HT-29 (cell line): ENCODE measurements around the gene FN1. TPM values are rescaled to one million over a fixed set of nuclear protein-coding genes. Genes with fewer than 3 reads are reported as not detected.

Experiments
- DNase-seq: peaks from one replicate; pipeline ENCODE4 v3.0.0-alpha.2; 2015; ENCODE audit warnings: low spot score
- total RNA-seq: library from RNA; depleted of rRNA; stranded (reverse); fragments of >200 nt; shearing (Covaris generic); gene quantifications from 2 replicates; pipeline ENCODE4 v1.2.3, GENCODE V29; 2014

FN1 gene
- total RNA-seq, 1 experiment from 2014 or later: 0.03 TPM

DNA sequence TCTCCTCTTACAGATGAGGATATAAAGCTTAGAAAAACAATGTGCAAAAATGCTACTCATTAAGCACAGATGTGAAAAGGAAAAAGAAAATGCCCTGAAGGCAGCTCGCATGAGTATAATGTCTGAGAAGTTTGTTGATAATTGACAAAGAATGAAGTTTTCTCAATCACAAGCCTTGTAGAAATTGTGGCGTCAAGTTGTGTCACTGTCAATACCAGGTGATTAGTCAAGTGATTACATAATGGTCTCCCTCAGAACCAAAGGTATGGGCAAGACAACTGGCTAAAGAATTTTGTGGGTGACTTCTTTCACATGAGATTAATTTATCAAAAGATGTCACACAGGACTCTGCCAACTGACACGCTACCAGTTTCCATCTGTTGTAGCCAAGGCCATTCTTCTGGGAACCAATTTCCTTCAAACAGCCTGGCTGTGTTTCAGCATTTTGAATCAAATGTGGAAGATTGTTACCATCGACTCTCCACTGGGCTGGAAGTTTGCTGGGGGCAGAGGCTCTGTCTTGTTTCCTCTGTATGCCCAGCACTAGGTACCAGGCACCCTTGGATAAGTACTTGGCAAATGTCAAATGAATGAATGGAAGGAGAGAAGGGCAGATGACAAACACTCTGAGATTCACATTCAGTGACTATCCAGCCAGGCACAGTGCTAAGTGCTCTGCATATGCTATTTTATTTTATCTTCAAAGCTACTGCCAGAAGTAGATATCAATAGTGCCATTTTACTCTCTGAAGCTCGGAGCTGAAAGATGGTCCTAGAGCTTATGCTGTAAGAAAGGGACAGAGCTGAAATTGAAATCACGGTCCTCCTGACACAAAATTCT, 5.9 kb upstream of the FN1 start:
- no peak for DNase-seq

DNA sequence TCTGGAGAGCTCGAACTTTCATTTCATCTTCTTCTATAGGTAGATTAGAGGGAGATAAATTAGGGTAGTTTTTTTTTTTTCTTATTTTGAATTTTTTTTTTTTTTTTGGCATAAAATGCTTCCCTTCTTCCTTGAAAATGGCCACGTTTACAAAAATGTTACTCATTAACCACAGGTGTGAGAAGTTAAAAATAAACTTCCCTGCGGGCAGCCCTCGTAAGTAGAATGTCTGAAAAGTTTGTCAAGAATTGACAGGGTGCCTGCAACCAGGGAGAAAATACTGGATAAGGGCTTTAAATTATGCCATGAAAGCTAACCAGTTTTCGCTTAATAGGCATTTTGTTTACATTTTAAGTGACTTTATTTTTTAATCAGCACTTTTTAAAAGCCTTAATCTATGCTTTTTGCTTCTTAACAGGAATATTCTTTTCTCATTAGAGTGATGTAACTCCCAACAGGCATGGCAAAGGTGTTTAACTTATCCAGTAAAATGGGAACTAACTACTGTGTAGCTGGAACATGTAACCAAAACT, 4.2 kb upstream of the FN1 start:
- no peak for DNase-seq

DNA sequence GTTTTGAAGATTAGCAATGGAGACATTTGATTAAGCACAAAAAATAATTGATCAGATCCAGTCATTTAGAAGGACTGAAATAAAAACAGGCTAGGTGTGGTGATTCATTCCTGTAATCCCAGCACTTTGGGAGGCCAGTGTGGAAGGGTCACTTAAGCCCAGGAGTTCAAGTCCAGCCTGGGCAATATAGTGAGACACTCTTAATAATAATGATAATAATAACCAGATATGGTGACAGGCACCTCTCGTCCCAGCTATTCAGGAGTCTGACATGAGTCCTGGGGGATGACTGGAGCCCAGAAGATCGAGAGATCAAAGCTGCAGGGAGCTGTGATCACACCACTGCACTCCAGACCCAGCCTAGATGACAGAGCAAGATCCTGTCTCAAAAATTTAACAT, 3.5 kb upstream of the FN1 start:
- DNase-seq: no peak

DNA sequence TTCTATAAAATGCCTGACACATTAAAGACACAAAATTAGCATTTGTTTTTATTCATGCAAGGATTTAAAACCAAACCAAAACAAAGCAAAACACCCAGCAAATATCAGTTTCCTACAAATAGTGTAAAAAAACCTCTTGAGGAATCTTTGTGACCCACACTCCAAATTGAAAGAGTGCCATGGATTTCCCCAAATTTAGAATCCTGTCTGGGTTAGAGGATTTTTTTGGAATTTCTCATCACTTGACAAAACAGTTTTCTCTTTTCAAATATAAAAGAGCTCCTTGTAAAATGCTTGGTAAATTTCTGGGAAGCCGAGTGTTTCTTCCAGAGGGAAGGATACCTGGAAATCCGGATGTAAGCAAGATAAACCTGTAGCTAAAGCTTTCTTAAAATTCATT, 1.7 kb upstream of the FN1 start:
- no peak for DNase-seq

DNA sequence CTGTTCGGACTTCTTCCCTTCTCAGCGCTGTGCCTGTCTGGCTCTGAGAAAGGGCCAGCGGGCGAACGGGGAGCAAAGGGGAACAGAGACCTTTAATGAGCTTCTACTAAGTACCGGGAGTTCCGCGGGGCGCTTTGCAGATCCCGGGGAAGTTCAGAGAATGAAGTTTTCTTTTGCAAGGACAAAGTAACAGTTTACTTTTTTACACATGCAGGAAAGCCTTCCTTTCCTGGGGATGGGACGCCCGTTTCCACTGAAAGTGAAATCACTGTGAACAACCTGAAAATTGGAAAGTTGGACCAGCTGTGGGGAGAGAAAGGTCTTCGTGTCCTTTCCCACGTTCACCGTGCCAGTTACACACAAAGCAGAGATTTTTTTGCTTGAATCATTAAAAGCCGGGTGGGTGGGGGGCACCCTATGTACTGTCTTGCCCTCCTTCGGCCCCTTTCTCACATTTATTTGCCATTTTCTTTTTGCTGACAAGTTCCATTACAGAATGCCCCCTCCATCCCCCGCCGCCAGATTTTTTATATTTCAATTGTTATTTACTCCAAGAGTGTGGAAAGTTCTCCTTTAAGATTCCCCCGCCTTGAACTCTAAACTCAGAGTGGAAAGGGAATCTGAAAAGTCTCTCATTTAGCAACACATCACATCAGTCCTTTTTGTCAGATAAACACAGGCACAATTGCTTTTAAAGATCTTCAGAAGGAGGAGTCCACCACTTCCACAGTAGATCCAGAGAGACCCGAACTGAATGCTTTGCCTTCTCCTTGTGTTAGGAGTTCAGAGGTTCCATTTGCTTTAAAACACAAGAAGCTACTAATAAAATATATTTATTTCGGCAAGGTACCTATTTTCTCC, 1.1 kb upstream of the FN1 start:
- DNase-seq: no peak

DNA sequence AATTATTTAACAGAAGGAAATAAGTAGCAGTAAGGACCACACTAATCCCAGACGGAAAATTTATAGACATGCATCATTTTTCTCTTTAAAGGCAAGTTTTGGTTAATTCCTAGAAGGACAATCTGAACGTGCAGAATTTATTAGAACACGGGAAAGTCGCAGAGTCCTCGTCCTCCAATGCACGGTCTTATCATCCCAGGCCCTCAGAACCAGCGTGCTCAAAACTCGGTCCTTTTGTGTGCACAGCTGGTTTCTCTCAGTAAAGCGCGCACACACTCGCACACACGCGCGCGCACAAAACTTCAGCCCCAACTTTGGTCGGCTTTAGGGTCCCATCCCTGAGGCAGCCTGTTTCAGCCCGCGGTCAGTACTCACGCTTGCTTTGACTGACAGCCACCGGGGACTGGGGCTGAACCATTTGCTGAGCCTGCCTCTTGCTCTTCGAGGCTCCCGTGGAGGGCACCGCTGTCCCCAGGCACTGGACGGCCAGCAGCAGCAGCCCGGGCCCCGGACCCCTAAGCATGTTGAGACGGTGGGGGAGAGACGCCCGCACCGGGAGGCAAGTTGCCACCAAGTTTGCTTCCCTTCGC, 493 bp downstream of the FN1 start:
- no peak for DNase-seq

DNA sequence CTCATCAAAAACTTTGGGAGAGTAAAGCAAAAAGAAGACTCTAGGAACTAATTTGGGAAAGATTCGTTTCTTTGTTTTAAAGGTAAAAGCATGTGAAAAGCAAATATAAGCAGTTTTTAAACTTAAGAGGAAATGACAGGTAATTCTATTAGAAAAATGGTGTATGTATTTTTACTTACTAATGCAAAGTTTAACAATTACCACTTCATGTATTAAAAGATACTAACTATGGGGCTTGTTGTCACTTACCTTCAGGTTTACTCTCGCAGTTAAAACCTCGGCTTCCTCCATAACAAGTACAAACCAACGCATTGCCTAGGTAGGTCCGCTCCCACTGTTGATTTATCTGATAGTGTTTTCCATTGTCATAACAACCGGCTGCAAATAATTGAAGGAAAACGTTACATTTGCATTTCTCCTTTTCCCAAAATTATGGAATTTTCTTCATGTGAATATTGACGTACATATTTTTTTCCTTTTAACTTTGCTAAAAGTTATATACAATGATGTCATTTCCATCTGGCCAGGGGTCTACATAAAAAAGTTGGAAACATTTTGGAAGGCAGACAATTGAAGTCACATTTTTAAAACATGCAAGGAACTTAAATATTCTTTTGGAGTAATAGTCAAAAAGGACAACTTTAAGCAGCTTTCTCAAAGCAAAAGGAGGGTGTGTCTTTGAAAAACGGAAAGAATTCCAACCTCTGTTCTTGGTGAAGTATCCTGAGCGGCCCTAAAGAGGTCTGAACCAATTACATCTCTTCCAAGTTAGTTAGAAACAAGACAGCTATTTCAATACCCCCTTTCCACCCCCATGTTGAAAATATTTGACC, 1.2 kb downstream of the FN1 start:
- no peak for DNase-seq

DNA sequence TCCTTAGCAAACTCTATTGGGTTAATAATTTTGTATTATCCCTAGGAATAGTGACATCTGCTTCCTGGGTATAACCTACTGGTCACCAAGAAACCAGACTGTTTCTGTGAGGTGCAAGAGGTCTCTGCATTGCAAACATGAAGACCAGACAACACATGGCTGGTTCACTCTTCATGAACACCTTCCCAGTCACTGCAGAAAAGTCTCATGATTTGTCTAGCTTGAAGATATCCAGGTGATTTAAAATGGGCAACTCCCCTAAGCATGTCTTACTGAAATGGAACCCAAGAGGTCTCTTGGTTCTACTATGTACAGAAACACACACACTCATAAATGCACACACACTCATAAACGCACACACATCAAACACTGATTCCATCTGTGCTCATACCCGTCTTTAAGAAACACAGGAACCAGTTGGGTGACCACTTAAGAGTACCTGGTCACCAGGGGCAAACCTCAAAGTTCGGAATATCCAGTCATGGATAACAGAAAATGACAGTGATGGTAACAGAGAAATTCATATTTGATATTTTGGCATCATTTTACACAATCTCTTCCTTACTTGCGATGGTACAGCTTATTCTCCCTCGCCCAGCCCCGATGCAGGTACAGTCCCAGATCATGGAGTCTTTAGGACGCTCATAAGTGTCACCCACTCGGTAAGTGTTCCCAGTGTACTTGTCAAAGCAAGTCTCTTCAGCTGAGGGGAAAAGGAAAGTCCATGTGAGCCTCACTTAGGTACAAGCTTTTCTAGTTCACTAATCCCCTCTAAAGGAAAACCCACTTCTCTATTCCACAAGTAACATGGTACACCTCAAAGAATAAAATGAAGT, 2.9 kb downstream of the FN1 start:
- no peak for DNase-seq

DNA sequence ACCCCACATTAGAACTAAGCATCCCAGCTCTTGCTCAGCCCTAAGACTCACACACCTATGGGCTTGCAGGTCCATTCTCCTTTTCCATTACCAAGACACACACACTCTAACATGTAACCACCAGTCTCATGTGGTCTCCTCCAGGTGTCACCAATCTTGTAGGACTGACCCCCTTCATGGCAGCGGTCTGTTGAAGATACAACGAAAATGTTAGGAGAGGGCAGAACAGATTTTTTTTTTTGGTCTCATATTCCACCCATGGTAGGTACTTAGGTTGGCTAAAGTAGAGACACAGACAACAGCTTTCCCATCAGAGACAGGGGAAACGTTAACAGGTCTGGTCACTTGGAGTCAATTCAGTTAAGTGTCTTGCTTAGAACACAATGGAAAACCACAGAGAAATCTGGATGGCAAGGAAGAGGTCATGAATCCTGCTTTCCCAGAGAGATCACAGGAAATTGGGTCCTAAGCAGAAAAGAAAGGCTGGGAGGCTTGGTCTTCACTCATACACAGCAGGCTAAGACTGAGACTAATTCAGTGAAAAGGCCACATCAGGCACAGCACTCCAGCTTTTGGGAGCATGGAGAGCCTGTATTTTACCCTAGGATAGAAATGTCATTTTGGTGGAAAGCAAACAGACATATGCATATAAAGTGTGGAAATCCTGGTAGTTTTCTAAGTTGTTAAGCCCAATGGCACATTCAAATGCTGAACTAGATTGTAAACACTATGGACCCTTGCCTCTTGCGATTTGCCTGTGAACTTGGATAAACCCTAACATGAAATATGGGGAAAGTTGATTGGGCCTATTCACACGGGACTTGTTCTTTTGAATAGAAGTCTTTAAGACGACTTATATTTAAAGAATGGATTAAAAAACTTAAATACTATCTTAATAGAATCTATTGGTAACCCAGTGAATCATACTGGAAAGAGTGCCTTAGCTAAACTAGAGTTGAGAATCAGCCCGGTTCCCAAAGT, 3.8 kb downstream of the FN1 start:
- no peak for DNase-seq

DNA sequence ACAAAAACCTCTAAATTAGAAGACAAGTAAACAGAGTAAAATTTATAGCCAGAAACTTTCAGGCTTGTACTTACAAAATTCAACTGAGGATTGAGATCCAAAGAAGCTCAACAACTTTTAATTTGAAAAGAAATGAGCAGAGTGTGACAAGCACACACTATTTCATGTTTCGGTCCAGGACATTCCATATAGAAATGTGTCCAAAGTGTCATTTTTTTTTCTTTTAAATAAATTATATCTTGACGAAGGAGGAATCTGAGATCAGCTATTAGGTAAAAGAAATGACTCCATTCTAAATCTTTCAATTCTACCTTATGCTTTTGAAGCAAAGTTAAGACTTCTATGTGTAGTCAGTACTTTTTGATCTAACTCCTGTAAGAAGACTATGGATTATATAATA, 4.6 kb downstream of the FN1 start:
- DNase-seq: no peak

DNA sequence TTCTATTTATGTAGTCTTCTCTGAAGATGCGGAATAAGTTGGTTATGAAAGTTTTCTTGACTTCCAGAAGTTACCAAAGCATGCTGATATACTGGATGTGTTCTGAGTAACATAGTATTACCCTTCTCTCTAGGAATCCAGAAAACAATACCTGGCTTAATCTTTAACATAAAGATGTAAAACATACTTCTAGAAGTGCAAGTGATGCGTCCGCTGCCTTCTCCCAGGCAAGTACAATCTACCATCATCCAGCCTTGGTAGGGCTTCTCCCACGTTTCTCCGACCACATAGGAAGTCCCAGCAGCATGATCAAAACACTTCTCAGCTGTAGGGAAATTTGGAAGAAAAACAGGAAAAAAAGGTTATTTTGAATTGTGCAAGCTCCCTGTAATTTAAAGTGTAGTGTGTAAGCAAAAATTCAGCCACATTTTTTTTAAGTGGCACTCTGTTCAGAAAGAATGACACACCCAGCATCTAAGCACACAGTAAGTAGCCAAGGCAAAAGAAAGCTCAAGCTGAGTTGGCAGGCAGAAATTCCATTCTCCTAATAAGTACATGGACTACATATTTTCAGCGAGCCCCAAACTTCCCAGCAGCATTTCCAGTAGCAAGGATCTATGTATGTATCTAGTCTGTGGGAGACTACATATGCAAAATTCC, 5.2 kb downstream of the FN1 start:
- no peak for DNase-seq

DNA sequence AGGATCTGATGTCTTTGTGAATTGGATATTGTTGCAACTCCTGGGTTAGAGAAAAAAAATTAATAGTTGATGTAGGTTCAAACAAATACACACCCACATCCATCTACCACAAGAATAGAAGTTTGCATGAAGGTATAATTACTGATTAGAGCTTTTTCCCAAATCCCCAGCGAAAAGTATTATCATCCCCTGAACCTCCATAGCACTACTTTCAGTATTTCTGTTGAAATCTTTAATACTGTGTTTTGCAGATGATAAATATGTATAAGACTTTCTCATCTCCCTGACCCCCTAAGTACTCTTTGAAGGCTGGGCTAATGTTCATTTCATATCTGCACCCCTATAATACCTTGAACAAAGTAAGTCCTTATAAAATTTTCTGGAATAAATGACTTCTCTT, 6.4 kb downstream of the FN1 start:
- DNase-seq: no peak

DNA sequence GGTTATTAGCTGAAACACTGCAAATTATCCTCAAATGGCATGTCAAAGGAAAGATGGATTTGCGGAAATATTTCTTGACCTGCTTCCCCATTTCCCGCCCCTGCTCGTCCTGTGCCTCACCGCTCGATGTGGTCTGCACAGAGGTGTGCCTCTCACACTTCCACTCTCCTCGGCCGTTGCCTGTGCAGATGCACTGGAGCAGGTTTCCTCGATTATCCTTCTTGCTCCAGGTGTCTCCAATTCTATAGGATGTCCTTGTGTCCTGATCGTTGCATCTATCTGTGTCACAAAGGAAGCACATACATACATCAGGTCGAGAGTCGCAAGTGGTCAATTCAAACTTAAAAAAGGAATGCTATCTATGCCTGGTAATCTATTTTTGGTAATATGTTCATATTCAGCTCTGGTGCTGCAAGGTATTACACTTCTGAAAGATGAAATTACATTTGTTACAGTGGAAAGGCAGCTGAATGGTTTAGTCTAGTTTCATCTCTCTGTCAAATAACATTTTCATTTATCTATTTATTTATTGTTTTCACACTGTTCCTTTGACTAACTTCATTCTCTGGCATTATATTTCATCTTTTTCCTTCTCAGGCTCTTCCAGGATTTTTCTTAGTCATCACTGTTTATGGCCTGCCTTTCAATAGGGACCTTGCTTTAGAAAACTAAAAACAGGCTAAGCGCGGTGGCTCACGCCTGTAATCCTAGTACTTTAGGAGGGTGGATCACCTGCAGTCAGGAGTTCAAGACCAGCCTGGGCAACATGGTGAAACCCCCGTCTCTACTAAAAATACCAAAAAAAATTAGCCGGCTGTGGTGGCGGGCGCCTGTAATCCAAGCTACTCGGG, 7.6 kb downstream of the FN1 start:
- DNase-seq: no peak

DNA sequence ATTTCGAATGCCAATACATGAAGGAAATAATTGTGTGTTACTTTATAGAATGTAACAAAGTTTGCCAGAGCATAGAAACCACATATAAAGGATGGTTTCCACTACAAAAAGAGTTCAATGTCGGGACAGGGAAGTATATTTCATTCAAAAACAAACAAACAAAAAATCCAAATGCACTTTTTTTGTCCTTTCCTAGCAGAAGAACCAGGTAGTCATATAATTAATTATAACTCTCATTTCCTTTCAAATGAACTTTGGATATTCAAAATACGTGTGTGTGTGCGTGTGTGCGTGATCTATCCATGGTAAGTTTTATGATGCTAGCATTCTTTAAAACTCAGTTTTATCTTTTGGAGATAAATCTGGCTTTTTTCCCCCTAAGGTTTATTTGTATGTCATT, 8.3 kb downstream of the FN1 start:
- no peak for DNase-seq

DNA sequence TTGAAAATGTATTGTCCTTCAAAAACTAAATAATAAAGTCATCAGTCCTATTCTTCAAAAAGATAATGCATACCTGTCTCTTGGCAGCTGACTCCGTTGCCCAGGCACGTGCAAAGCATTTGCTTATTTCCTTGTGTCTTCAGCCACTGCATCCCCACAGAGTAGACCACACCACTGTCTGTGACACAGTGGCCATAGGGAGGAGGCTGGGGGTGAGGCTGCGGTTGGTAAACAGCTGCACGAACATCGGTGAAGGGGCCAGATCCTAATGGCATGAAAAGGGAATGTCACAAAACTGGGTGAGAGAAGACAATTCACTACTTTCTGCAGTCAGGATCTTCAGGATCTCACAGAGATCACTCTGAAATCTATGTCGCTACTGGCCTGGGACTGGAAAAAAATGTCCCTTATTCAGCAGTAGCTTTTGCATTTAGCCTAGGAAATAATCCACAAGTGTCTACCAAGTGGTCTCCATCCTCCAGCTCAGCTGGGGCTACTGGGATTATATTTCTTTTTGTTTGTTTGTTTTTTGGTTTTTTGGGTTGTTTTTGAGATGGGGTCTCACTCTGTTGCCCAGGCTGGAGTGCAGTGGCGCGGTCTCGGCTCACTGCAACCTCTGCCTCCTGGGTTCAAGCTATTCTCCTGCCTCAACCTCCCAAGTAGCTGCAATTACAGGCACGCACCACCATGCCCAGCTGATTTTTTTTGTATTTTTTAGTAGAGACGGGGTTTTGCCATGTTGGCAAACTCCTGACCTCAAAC, 10.7 kb downstream of the FN1 start:
- no peak for DNase-seq

DNA sequence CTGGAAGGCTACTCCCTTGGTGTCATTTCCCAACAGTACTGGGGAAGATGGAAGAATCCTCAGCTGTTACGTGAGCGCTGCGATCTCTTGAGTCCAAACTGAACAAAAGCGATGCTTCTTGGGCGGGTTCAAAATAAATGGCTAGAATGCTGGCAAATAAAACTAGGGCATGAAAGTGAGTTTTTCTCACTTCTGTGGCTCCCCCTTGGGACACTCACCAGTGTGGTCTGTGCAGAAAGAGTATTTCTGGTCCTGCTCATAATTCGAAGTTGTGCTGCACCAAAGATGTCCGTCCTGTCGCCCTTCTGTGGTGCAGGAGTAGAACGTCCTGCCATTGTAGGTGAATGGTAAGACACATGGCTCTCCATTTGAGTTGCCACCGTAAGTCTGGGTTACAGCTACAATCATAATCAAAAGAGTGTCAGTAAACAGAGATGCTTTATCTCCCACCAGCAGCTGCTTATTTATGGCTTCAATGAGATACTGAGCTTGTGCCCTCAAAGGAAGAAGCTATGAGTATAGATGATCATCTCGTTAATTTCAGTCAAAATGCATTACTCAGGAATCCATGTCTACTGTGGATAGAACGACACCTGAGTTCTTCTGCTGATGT, 11.8 kb downstream of the FN1 start:
- no peak for DNase-seq

DNA sequence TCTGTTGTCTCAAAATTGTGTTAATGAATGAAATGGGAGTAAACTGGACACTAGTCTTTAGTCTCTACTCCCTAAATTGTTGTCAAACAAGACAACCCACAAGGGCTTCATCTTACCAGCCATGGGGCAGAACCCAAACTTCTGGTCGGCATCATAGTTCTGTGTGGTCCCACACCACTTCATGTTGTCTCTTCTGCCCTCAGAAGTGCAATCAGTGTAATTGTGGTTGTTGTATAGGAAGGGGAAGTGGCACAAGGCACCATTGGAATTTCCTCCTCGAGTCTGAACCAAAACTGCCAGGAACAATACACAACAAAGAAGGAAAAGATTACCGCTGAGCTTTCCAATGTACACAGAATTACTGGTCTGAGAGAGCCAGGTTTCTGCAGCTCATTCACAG, 12.6 kb downstream of the FN1 start:
- DNase-seq: no peak
